ENCODE results near the gene CBLN4.

- TF ChIP-seq CTCF (IDR thresholded peaks at IDR 0.05 in 4 of 5, conservative IDR thresholded peaks at IDR 0.05 in 1 of 5) (no peak), POLR2A (IDR thresholded peaks at IDR 0.05) (no peak)
Observed at GRCh38 chr20:56017560-56017959, 12.2 kb upstream of the CBLN4 start.

All from gastrocnemius medialis (tissue), 4 donors.